Measurements from ENCODE around the gene DOK6. TPM values are rescaled to one million over a fixed set of nuclear protein-coding genes. Genes with fewer than 3 reads are reported as not detected.

DOK6 gene
- total RNA-seq, 6 donors from 2014 or later: 0.89 to 6.1 (median 1.9) TPM

DNA sequence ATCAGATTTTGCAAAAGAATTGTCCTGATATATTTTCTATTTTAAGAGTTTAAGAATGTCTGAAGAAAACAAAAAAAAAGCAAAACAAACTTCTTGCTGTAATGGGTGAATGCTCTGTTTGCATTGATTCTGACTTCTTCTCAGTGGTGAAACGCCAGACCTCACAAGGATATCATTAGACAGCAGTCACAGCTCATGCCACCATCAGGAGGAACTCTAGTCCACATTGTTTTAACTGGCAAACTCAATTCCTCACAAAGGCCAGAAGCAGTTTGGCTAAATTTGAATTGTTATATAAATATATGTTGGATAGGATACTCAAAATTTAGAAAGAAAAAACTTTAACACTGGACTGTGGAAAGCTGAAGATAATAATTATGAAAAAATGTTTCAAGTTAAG lies 89.4 kb downstream of the DOK6 start:
- peaks cover 0 to 6% (median 2%) of the 10 kb centered on the region in 4 donors for H3K4me1 ChIP-seq
- peaks cover 0 to 4% (median 0%) of the 10 kb centered on the region in 4 donors for H3K9me3 ChIP-seq
- no peak for TF ChIP-seq POLR2AphosphoS5 (IDR thresholded peaks at IDR 0.05)
- TF ChIP-seq POLR2A (IDR thresholded peaks at IDR 0.05): no peak
- no peak for TF ChIP-seq EP300 (IDR thresholded peaks at IDR 0.05)
- TF ChIP-seq, protein P1, sequence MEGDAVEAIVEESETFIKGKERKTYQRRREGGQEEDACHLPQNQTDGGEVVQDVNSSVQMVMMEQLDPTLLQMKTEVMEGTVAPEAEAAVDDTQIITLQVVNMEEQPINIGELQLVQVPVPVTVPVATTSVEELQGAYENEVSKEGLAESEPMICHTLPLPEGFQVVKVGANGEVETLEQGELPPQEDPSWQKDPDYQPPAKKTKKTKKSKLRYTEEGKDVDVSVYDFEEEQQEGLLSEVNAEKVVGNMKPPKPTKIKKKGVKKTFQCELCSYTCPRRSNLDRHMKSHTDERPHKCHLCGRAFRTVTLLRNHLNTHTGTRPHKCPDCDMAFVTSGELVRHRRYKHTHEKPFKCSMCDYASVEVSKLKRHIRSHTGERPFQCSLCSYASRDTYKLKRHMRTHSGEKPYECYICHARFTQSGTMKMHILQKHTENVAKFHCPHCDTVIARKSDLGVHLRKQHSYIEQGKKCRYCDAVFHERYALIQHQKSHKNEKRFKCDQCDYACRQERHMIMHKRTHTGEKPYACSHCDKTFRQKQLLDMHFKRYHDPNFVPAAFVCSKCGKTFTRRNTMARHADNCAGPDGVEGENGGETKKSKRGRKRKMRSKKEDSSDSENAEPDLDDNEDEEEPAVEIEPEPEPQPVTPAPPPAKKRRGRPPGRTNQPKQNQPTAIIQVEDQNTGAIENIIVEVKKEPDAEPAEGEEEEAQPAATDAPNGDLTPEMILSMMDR (IDR thresholded peaks at IDR 0.05): no peak
- no peak overlapping the region for H3K4me3 ChIP-seq
- H3K27me3 ChIP-seq: no peaks in the 10 kb centered on the region
- no peak for DNase-seq
- ATAC-seq (ENCODE audit: low FRiP score in 2 of 2): no peak
- WGBS, 2 donors: 71 to 81% methylated on average over 1 of the region's 1 CpG
- H3K36me3 ChIP-seq: no peaks in the 10 kb centered on the region
- H3K27ac ChIP-seq: no peak overlapping the region

GRCh38 chr18:69490813-69491212 lies 90.1 kb downstream of the DOK6 start:
- 62 to 63% methylated on average over 4 of the region's 4 CpGs for WGBS, 2 donors
- H3K36me3 ChIP-seq: no peaks in the 10 kb centered on the region
- H3K27me3 ChIP-seq: no peaks in the 10 kb centered on the region
- TF ChIP-seq POLR2AphosphoS5 (IDR thresholded peaks at IDR 0.05) (no peak), EP300 (IDR thresholded peaks at IDR 0.05) (no peak), POLR2A (IDR thresholded peaks at IDR 0.05) (no peak)
- TF ChIP-seq, protein P1 (IDR thresholded peaks at IDR 0.05): no peak
- peaks cover 0 to 4% (median 0%) of the 10 kb centered on the region in 4 donors for H3K9me3 ChIP-seq
- peaks cover 0 to 6% (median 2%) of the 10 kb centered on the region in 4 donors for H3K4me1 ChIP-seq
- no peak overlapping the region for H3K27ac ChIP-seq
- DNase-seq (no peak), ATAC-seq (ENCODE audit: low FRiP score in 2 of 2) (no peak)
- no peak overlapping the region for H3K4me3 ChIP-seq

GRCh38 chr18:69491576-69491975 lies 90.9 kb downstream of the DOK6 start:
- no peaks in the 10 kb centered on the region for H3K27me3 ChIP-seq
- H3K36me3 ChIP-seq: no peaks in the 10 kb centered on the region
- 54 to 61% methylated on average over 2 of the region's 2 CpGs for WGBS, 2 donors
- DNase-seq (no peak), ATAC-seq (ENCODE audit: low FRiP score in 2 of 2) (no peak)
- H3K4me3 ChIP-seq: no peak overlapping the region
- H3K9me3 ChIP-seq: peaks cover 0 to 4% (median 0%) of the 10 kb centered on the region in 4 donors
- TF ChIP-seq, protein P1 (IDR thresholded peaks at IDR 0.05): no peak
- TF ChIP-seq POLR2AphosphoS5 (IDR thresholded peaks at IDR 0.05) (no peak), POLR2A (IDR thresholded peaks at IDR 0.05) (no peak), EP300 (IDR thresholded peaks at IDR 0.05) (no peak)
- no peak overlapping the region for H3K27ac ChIP-seq
- peaks cover 0 to 6% (median 2%) of the 10 kb centered on the region in 4 donors for H3K4me1 ChIP-seq

GRCh38 chr18:69492861-69493260 lies 92.2 kb downstream of the DOK6 start:
- H3K4me1 ChIP-seq: peaks cover 0 to 6% (median 2%) of the 10 kb centered on the region in 4 donors
- no peak overlapping the region for H3K27ac ChIP-seq
- H3K36me3 ChIP-seq: no peaks in the 10 kb centered on the region
- TF ChIP-seq, protein P1 (IDR thresholded peaks at IDR 0.05): no peak
- no peak overlapping the region for H3K4me3 ChIP-seq
- DNase-seq: no peak
- no peak for ATAC-seq (ENCODE audit: low FRiP score in 2 of 2)
- H3K27me3 ChIP-seq: no peaks in the 10 kb centered on the region
- H3K9me3 ChIP-seq: peaks cover 0 to 3% (median 0%) of the 10 kb centered on the region in 4 donors
- WGBS, 2 donors: 73 to 88% methylated on average over 2 of the region's 2 CpGs

GRCh38 chr18:69494841-69495240 lies 94.2 kb downstream of the DOK6 start:
- Histone ChIP-seq H3K9me3 (no peaks in the 10 kb centered on the region), H3K4me1 (peaks cover 0 to 6% (median 2%) of the 10 kb centered on the region in 4 donors), H3K4me3 (no peak overlapping the region), H3K27ac (no peak overlapping the region), H3K27me3 (no peaks in the 10 kb centered on the region), H3K36me3 (no peaks in the 10 kb centered on the region)
- TF ChIP-seq EP300 (IDR thresholded peaks at IDR 0.05): no peak
- 96% methylated on average over 2 to 4 of the region's 4 CpGs for WGBS, 2 donors
- DNase-seq (no peak), ATAC-seq (ENCODE audit: low FRiP score in 2 of 2) (peak in 1 of 2 donors; percentile 26)
